Gastroesophageal sphincter (tissue), 4 donors: ENCODE data around the gene STX1A. TPM values are rescaled to one million over a fixed set of nuclear protein-coding genes. Genes with fewer than 3 reads are reported as not detected.

ENCODE experiments used
- ATAC-seq: fragments of 150-250 bp; one replicate; pipeline ENCODE4 v1.9.1; 2016; ENCODE audit warnings: mild to moderate bottlenecking, moderate library complexity
- H3K27ac ChIP-seq, 4 donors: fragments of 200-600 bp; sonication (generic) in 3 of 4; 1 replicate in 3 of 4; 2 replicates in 1 of 4; pipeline ENCODE4 v1.5.1; 2016 to 2019
- H3K27me3 ChIP-seq: fragments of 200-600 bp; sonication (generic); one replicate; pipeline ENCODE4 v1.5.1; 2019
- H3K36me3 ChIP-seq, 2 donors: fragments of 200-600 bp; sonication (generic); one replicate each; pipeline ENCODE4 v1.5.1; 2019; ENCODE audit warnings: control low read depth in 1 of 2
- H3K4me1 ChIP-seq, 3 donors: fragments of 200-600 bp; sonication (generic); 1 replicate in 2 of 3; 2 replicates in 1 of 3; pipeline ENCODE4 v1.5.1; 2016 to 2019; ENCODE audit warnings: control low read depth in 2 of 3
- H3K4me3 ChIP-seq, 2 donors: fragments of 200-600 bp; sonication (generic); one replicate each; pipeline ENCODE4 v1.5.1; 2019; ENCODE audit warnings: mild to moderate bottlenecking in 1 of 2, moderate library complexity in 1 of 2
- H3K9me3 ChIP-seq, 3 donors: fragments of 200-600 bp; sonication (generic); one replicate each; pipeline ENCODE4 v1.5.1; 2017 to 2019; ENCODE audit warnings: control low read depth in 2 of 3
- EP300 ChIP-seq: sonication (generic); formaldehyde crosslinking; IDR thresholded peaks from one replicate; pipeline ENCODE4 v1.6.1; 2017; ENCODE audit warnings: antibody characterized with exemption, mild to moderate bottlenecking
- POLR2A ChIP-seq, 2 donors: fragments of 450-650 bp; IDR thresholded peaks; one replicate each; pipeline ENCODE4 v1.6.1; 2017; ENCODE audit warnings: antibody characterized with exemption in 2 of 2, mild to moderate bottlenecking in 2 of 2, moderate library complexity in 1 of 2
- POLR2AphosphoS5 ChIP-seq: sonication (generic); formaldehyde crosslinking; IDR thresholded peaks from one replicate; pipeline ENCODE4 v1.6.1; 2017; ENCODE audit warnings: antibody characterized with exemption
- WGBS, 2 donors: methylation state at CpG; one replicate each; pipeline ENCODE4 v1.1.5; 2018; ENCODE audit warnings: low coverage in 1 of 2; 5-methylcytosine and 5-hydroxymethylcytosine counted together
- total RNA-seq, 4 donors: library from RNA; depleted of rRNA; stranded (reverse); fragments of >200 nt; gene quantifications; one replicate each; pipeline ENCODE4 v1.1.0, GENCODE V29; 2016
- TF ChIP-seq, protein P1 (sequence below), 4 experiments: fragments of 200-600 bp in 2 of 4; fragments of 450-650 bp in 2 of 4; sonication (generic) in 1 of 4; IDR thresholded peaks; one replicate each; pipeline ENCODE4 v1.5.1; 2017 to 2019; ENCODE audit warnings: antibody characterized with exemption in 4 of 4, mild to moderate bottlenecking in 2 of 4, moderate library complexity in 2 of 4

The STX1A gene
- total RNA-seq, 4 donors from 2014 or later: 9.6 to 24.0 (median 15.2) TPM

DNA sequence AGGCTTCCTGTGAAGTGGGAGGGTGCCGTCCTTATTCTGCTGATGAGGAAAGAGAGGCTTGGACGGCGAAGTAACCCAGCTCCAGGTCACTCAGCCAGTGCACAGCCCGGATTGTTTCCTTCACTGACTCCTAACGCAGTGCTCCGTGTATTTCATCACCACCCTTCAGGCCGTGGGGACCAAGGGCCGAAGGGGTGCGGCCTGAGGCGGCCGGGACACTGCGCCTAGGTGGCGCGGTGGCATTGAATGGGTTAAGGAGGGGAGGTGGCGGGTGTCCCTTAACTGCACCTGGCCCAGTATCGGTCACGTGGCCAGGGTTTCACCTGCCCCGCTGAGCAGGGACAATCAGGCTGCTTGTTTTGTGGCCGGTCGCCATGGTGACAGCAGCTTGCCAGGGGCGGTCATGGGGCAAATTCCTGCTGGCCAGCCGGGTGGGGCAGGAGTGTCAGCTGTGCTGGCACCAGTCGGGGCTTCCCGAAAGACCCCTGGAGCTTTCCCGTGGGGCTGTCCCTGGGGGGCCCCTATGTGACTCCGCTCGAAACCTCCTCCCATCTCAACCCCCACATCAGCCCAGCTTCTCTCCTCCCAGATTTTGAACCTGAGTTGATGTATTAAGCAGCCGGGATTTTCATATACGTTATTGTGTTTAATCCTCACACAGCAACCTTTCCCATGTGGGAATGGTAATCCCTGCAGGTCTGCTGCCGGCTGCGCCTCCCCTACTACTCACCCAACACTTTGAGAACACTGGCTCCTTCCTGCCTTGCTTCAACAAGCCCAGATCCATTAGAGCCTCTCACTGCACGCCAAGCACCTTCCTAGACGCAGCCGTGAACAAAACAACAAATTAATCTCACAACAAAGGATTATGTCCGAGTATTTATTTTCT lies 23.5 kb upstream of the STX1A start:
- no peak for ATAC-seq
- peaks cover 0 to 32% (median 6%) of the 10 kb centered on the region in 3 donors for H3K4me1 ChIP-seq
- H3K4me3 ChIP-seq: no peak overlapping the region
- no peaks in the 10 kb centered on the region for H3K9me3 ChIP-seq
- peak overlapping the region in 1 of 4 donors; percentile 42 for H3K27ac ChIP-seq
- H3K27me3 ChIP-seq: no peaks in the 10 kb centered on the region
- 52 to 56% methylated on average over 8 to 13 of the region's 35 CpGs for WGBS, 2 donors
- TF ChIP-seq EP300 (no peak), POLR2AphosphoS5 (no peak), POLR2A (IDR thresholded peaks at IDR 0.05) (no peak)
- TF ChIP-seq, protein P1, sequence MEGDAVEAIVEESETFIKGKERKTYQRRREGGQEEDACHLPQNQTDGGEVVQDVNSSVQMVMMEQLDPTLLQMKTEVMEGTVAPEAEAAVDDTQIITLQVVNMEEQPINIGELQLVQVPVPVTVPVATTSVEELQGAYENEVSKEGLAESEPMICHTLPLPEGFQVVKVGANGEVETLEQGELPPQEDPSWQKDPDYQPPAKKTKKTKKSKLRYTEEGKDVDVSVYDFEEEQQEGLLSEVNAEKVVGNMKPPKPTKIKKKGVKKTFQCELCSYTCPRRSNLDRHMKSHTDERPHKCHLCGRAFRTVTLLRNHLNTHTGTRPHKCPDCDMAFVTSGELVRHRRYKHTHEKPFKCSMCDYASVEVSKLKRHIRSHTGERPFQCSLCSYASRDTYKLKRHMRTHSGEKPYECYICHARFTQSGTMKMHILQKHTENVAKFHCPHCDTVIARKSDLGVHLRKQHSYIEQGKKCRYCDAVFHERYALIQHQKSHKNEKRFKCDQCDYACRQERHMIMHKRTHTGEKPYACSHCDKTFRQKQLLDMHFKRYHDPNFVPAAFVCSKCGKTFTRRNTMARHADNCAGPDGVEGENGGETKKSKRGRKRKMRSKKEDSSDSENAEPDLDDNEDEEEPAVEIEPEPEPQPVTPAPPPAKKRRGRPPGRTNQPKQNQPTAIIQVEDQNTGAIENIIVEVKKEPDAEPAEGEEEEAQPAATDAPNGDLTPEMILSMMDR (IDR thresholded peaks at IDR 0.05): no peak
- H3K36me3 ChIP-seq: no peaks in the 10 kb centered on the region

DNA sequence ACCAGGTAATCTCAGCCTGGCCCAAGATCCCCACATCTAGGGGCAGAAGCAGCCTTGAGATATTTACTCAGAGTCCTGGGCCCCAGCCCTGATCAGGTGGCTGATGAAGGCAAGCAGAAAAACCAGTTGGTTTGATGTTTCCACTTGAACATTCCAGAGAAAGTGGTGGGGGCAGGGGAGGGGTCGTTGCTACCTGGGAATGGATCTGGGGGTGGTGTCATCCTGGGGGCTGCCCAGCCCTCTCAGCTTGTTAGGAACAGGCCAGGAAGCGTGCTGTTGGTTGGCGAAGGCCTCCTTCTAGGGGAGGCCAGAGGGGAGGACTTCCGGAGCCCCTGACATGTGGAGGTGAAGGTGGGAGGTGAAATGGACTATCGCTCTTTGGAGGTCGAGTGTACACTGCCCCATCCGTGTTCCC lies 22.9 kb upstream of the STX1A start:
- Histone ChIP-seq H3K9me3 (no peaks in the 10 kb centered on the region), H3K27ac (peak overlapping the region in 1 of 4 donors; percentile 42), H3K4me3 (no peak overlapping the region), H3K4me1 (peaks cover 0 to 38% (median 12%) of the 10 kb centered on the region in 3 donors), H3K27me3 (no peaks in the 10 kb centered on the region), H3K36me3 (peaks cover 0 to 2% of the 10 kb centered on the region in 2 donors)
- TF ChIP-seq POLR2AphosphoS5 (no peak), EP300 (no peak), POLR2A (IDR thresholded peaks at IDR 0.05) (no peak)
- TF ChIP-seq, protein P1 (IDR thresholded peaks at IDR 0.05): no peak
- 67% methylated on average over 3 of the region's 7 CpGs; no CpG with 5 or more reads in 1 of the 2 donors for WGBS, 2 donors
- no peak for ATAC-seq

DNA sequence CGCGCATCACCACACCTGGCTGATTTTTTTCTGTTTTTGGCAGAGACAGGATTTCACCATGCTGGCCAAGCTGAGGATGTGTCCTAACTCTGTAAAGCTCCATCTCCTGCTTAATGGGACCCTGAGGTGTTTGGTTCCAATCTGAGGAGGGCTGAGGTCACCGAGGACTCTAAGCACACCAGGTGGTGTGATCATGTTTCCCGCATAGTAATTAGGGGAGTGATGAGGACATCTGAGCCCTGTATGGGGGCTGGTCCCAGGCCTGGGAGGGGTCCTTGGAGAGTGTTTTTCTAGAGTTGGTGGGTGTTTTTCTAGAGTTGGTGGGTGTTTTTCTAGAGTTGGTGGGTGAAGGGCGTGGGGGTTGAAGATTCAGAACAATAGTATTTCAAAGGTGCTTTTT lies 22.1 kb upstream of the STX1A start:
- Histone ChIP-seq H3K27ac (no peak overlapping the region), H3K4me1 (peaks cover 0 to 43% (median 12%) of the 10 kb centered on the region in 3 donors), H3K36me3 (peaks cover 0 to 10% of the 10 kb centered on the region in 2 donors), H3K27me3 (no peaks in the 10 kb centered on the region), H3K9me3 (no peaks in the 10 kb centered on the region), H3K4me3 (no peak overlapping the region)
- 92 to 100% methylated on average over 1 to 4 of the region's 5 CpGs for WGBS, 2 donors
- TF ChIP-seq EP300 (no peak), POLR2AphosphoS5 (no peak), POLR2A (IDR thresholded peaks at IDR 0.05) (no peak)
- TF ChIP-seq, protein P1 (IDR thresholded peaks at IDR 0.05): no peak
- no peak for ATAC-seq

DNA sequence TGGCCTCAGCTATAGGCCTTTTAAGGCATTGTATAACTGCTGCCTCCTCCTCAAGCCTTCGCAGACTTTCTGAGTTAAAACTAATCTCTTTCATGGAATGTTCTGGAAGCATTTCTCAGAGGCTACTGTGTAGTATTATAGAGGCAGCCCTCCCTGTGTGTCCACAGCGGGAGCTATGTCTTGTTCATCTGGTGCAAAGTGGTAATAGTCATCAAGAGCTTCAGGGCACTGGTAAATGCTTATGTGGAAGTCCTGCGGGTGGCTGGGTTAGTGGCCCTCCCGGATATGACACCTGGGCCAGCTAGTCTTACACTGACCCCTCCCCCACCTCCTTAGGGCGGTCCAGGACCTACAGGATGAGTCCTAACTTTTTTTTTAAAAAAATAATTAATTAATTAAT lies 21.3 kb upstream of the STX1A start:
- TF ChIP-seq POLR2A (IDR thresholded peaks at IDR 0.05) (no peak), EP300 (no peak), POLR2AphosphoS5 (no peak)
- TF ChIP-seq, protein P1 (IDR thresholded peaks at IDR 0.05): no peak
- Histone ChIP-seq H3K36me3 (peaks cover 0 to 18% of the 10 kb centered on the region in 2 donors), H3K27ac (peak overlapping the region in 2 of 4 donors; percentile 7 to 37)

More for the DNA sequence above, 21.3 kb upstream of the STX1A start:
- no peak for ATAC-seq
- H3K27me3 ChIP-seq: no peaks in the 10 kb centered on the region
- no peak overlapping the region for H3K4me3 ChIP-seq
- peaks cover 0 to 36% (median 12%) of the 10 kb centered on the region in 3 donors for H3K4me1 ChIP-seq
- WGBS, 2 donors: 70% methylated on average over 2 of the region's 5 CpGs; no CpG with 5 or more reads in 1 of the 2 donors
- H3K9me3 ChIP-seq: no peaks in the 10 kb centered on the region
